ENCODE data around the gene SPANXD.
"Not testable (repeated sequence)": the region's sequence is repeated elsewhere in the genome, so short reads cannot be mapped to it uniquely, and the experiment has no call there.

SPANXD gene

GRCh38 chrX:141698639-141699038 lies at the start of gene SPANXD:
Gene SPANXD (minus strand): TSS chrX:141698739. CDS start chrX:141698405, 334 bp downstream.
- DNase-seq, result not testable (repeated sequence)

- DNase-seq, result no peak
Measured at GRCh38 chrX:141742666-141743065, 44.1 kb upstream of the SPANXD start.

GRCh38 chrX:141736656-141737055 lies 38.1 kb upstream of the SPANXD start:
- DNase-seq, result no peak

- no peak for DNase-seq
Measured at GRCh38 chrX:141733371-141733770, 34.8 kb upstream of the SPANXD start.

- no peak for DNase-seq
Measured at GRCh38 chrX:141732031-141732430, 33.5 kb upstream of the SPANXD start.

GRCh38 chrX:141724186-141724585 lies 25.6 kb upstream of the SPANXD start:
- DNase-seq, result no peak

GRCh38 chrX:141714680-141715079 lies 16.1 kb upstream of the SPANXD start:
- DNase-seq, result peak; percentile 2

- no peak for DNase-seq
Measured at GRCh38 chrX:141701072-141701471, 2.5 kb upstream of the SPANXD start.

- DNase-seq, result no peak
Measured at GRCh38 chrX:141673946-141674345, 24.6 kb downstream of the SPANXD start.

- DNase-seq, result no peak
Measured at GRCh38 chrX:141669689-141670088, 28.9 kb downstream of the SPANXD start.

- DNase-seq, result no peak
Measured at GRCh38 chrX:141668371-141668770, 30.2 kb downstream of the SPANXD start.

- no peak for DNase-seq
Measured at GRCh38 chrX:141662781-141663180, 35.8 kb downstream of the SPANXD start.

- DNase-seq, result no peak
Measured at GRCh38 chrX:141652286-141652685, 46.3 kb downstream of the SPANXD start.

Data from OCI-M1 (cell line).